Measurements from ENCODE around the gene CCNQ.
A peak's percentile ranks its signal among the peaks of the same experiment; 100 is the strongest.

DNA sequence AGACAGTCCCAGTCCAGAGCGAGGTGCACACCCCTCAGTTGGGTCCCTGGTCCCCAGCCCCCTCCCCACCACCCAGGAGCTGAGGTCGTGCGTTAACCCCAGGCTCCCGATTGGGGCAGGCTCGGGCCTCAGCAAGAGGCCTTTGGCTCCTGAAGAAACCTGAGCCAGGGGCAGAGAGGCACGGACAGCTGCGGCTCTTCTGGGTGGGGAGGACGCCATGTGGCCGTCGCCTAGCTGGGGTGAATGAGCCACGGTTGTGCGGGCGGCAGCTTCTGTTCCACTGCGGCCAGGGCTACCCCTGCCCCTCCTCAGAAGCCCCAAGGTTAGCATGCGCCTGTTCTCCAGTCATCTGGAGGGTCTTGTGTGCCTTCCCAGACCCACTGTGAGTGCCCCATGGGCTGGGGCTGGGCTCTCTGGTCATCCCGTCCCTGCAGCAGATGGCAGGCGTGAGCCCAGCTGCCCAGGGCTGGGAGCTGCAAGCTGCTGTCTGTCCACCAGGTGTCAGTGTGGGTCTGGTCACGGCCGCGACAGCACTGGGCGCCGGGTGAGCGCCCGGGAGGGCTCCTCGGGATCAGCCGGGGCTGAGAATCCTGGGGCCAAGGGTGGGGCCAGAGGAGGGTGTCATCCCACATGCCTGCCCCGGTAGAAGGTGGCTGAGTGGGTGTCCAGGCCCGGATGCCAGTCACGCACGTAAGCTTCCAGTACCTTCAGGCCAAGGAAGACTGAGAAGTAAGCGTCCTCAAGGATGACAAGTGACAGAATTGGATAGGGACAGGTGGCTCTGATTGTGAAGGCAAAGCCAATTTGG lies 59.6 kb downstream of the CCNQ start:
- TF ChIP-seq, protein P1, sequence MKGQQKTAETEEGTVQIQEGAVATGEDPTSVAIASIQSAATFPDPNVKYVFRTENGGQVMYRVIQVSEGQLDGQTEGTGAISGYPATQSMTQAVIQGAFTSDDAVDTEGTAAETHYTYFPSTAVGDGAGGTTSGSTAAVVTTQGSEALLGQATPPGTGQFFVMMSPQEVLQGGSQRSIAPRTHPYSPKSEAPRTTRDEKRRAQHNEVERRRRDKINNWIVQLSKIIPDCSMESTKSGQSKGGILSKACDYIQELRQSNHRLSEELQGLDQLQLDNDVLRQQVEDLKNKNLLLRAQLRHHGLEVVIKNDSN (IDR thresholded peaks at IDR 0.05) = no peak
- TF ChIP-seq, protein P2, sequence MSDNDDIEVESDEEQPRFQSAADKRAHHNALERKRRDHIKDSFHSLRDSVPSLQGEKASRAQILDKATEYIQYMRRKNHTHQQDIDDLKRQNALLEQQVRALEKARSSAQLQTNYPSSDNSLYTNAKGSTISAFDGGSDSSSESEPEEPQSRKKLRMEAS (IDR thresholded peaks at IDR 0.05) = no peak
- TF ChIP-seq FOXM1 (IDR thresholded peaks at IDR 0.05; ENCODE audit: borderline replicate concordance, low read depth) (no peak), CEBPB (IDR thresholded peaks at IDR 0.05) (no peak), YY1 (IDR thresholded peaks at IDR 0.05; ENCODE audit: low read depth) (no peak), EP300 (IDR thresholded peaks at IDR 0.05; ENCODE audit: borderline replicate concordance) (no peak), RAD21 (IDR thresholded peaks at IDR 0.05; ENCODE audit: low read depth) (peak; percentile 67), CREB1 (IDR thresholded peaks at IDR 0.05; ENCODE audit: low read depth) (no peak), TCF12 (IDR thresholded peaks at IDR 0.05; ENCODE audit: low read depth) (no peak), EGR1 (IDR thresholded peaks at IDR 0.05) (no peak), ZBTB7A (IDR thresholded peaks at IDR 0.05; ENCODE audit: low read depth) (no peak)
- TF ChIP-seq, protein P3, sequence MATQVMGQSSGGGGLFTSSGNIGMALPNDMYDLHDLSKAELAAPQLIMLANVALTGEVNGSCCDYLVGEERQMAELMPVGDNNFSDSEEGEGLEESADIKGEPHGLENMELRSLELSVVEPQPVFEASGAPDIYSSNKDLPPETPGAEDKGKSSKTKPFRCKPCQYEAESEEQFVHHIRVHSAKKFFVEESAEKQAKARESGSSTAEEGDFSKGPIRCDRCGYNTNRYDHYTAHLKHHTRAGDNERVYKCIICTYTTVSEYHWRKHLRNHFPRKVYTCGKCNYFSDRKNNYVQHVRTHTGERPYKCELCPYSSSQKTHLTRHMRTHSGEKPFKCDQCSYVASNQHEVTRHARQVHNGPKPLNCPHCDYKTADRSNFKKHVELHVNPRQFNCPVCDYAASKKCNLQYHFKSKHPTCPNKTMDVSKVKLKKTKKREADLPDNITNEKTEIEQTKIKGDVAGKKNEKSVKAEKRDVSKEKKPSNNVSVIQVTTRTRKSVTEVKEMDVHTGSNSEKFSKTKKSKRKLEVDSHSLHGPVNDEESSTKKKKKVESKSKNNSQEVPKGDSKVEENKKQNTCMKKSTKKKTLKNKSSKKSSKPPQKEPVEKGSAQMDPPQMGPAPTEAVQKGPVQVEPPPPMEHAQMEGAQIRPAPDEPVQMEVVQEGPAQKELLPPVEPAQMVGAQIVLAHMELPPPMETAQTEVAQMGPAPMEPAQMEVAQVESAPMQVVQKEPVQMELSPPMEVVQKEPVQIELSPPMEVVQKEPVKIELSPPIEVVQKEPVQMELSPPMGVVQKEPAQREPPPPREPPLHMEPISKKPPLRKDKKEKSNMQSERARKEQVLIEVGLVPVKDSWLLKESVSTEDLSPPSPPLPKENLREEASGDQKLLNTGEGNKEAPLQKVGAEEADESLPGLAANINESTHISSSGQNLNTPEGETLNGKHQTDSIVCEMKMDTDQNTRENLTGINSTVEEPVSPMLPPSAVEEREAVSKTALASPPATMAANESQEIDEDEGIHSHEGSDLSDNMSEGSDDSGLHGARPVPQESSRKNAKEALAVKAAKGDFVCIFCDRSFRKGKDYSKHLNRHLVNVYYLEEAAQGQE (IDR thresholded peaks at IDR 0.05; ENCODE audit: low read depth) = no peak

Measured in Ishikawa (cell line).